KMS-11 (cell line): Measurements from ENCODE around the gene EPAS1.

Experiments used
- H2AFZ ChIP-seq: fragments of 200-600 bp; sonication (generic); 2 replicates; pipeline ENCODE4 v1.6.1; 2016; ENCODE audit warnings: antibody characterized with exemption, mixed run types, low read depth
- H3K27ac ChIP-seq: fragments of 200-600 bp; sonication (generic); 2 replicates; pipeline ENCODE4 v1.6.1; 2016; ENCODE audit warnings: mild to moderate bottlenecking, mixed run types
- H3K27me3 ChIP-seq: fragments of 200-600 bp; sonication (generic); 2 replicates; pipeline ENCODE4 v1.6.1; 2017; ENCODE audit warnings: mild to moderate bottlenecking, low read depth, mixed run types, moderate library complexity; ENCODE audit not compliant: insufficient read depth
- H3K36me3 ChIP-seq: fragments of 200-600 bp; sonication (generic); 2 replicates; pipeline ENCODE4 v1.6.1; 2017; ENCODE audit warnings: mild to moderate bottlenecking, mixed run types; ENCODE audit not compliant: insufficient read depth
- H3K4me1 ChIP-seq: fragments of 200-600 bp; sonication (generic); 2 replicates; pipeline ENCODE4 v1.6.1; 2016; ENCODE audit warnings: mild to moderate bottlenecking, low read depth, mixed run types; ENCODE audit not compliant: poor library complexity, severe bottlenecking
- H3K4me2 ChIP-seq: fragments of 200-600 bp; sonication (generic); 2 replicates; pipeline ENCODE4 v1.7.0; 2016; ENCODE audit warnings: mild to moderate bottlenecking, mixed run types
- H3K4me3 ChIP-seq: fragments of 200-600 bp; sonication (generic); IDR thresholded peaks from 2 replicates; pipeline ENCODE4 v1.6.1; 2017; ENCODE audit warnings: low read depth, low read length, mixed read lengths; ENCODE audit not compliant: insufficient read depth
- H3K79me2 ChIP-seq: fragments of 200-600 bp; sonication (generic); 2 replicates; pipeline ENCODE4 v1.6.1; 2016; ENCODE audit warnings: low read depth, mixed run types; ENCODE audit not compliant: insufficient read depth
- H3K9ac ChIP-seq: fragments of 200-600 bp; sonication (generic); 2 replicates; pipeline ENCODE4 v1.6.1; 2016; ENCODE audit warnings: mild to moderate bottlenecking, mixed run types
- H4K20me1 ChIP-seq: fragments of 200-600 bp; sonication (generic); 2 replicates; pipeline ENCODE4 v1.6.1; 2016; ENCODE audit warnings: mild to moderate bottlenecking, mixed run types; ENCODE audit not compliant: insufficient read depth
- CTCF ChIP-seq: fragments of 200-600 bp; sonication (generic); conservative IDR thresholded peaks from 2 replicates; pipeline ENCODE4 v1.6.1; 2017; ENCODE audit warnings: low read depth, mild to moderate bottlenecking, antibody characterized with exemption, low read length, moderate library complexity, mixed read lengths

Gene EPAS1

GRCh38 chr2:46329340-46329739 lies 32.1 kb downstream of the EPAS1 start:
- Histone ChIP-seq H3K4me3 (no peak overlapping the region), H4K20me1 (no peaks in the 10 kb centered on the region), H3K27me3 (no peaks in the 10 kb centered on the region), H3K27ac (no peak overlapping the region), H3K4me1 (no peaks in the 10 kb centered on the region), H3K4me2 (no peak overlapping the region), H3K79me2 (no peaks in the 10 kb centered on the region), H3K36me3 (no peaks in the 10 kb centered on the region), H3K9ac (no peak overlapping the region), H2AFZ (no peak overlapping the region)
- no peak for TF ChIP-seq CTCF

GRCh38 chr2:46329803-46330775 lies 32.9 kb downstream of the EPAS1 start:
- no peak overlapping the region for H3K4me3 ChIP-seq
- H2AFZ ChIP-seq, result no peak overlapping the region
- no peak overlapping the region for H3K4me2 ChIP-seq
- H3K79me2 ChIP-seq, result no peaks in the 10 kb centered on the region
- H3K36me3 ChIP-seq, result no peaks in the 10 kb centered on the region
- H3K27ac ChIP-seq, result no peak overlapping the region
- no peaks in the 10 kb centered on the region for H3K27me3 ChIP-seq
- TF ChIP-seq CTCF, result no peak
- H4K20me1 ChIP-seq, result no peaks in the 10 kb centered on the region
- no peak overlapping the region for H3K9ac ChIP-seq
- H3K4me1 ChIP-seq, result no peaks in the 10 kb centered on the region

GRCh38 chr2:46331109-46331766 lies 34.0 kb downstream of the EPAS1 start:
- TF ChIP-seq CTCF, result no peak
- Histone ChIP-seq H3K27me3 (no peaks in the 10 kb centered on the region), H2AFZ (no peak overlapping the region), H3K9ac (no peak overlapping the region), H3K4me2 (no peak overlapping the region), H4K20me1 (no peaks in the 10 kb centered on the region), H3K27ac (no peak overlapping the region), H3K79me2 (no peaks in the 10 kb centered on the region), H3K36me3 (no peaks in the 10 kb centered on the region), H3K4me3 (no peak overlapping the region), H3K4me1 (no peaks in the 10 kb centered on the region)

GRCh38 chr2:46332686-46333281 lies 35.6 kb downstream of the EPAS1 start:
- H3K4me1 ChIP-seq, result no peaks in the 10 kb centered on the region
- no peaks in the 10 kb centered on the region for H3K27me3 ChIP-seq
- H3K36me3 ChIP-seq, result no peaks in the 10 kb centered on the region
- no peak overlapping the region for H3K4me2 ChIP-seq
- no peak overlapping the region for H3K27ac ChIP-seq
- H4K20me1 ChIP-seq, result no peaks in the 10 kb centered on the region
- H3K4me3 ChIP-seq, result no peak overlapping the region
- no peak overlapping the region for H3K9ac ChIP-seq
- no peak for TF ChIP-seq CTCF
- no peak overlapping the region for H2AFZ ChIP-seq
- H3K79me2 ChIP-seq, result no peaks in the 10 kb centered on the region
